Epithelial cell of proximal tubule (primary cell): Measurements from ENCODE around the gene ITM2C. TPM values are rescaled to one million over a fixed set of nuclear protein-coding genes. Genes with fewer than 3 reads are reported as not detected.

Source experiments
- total RNA-seq: library from RNA; depleted of rRNA; stranded (reverse); fragments of >200 nt; gene quantifications from 2 replicates; pipeline ENCODE4 v1.2.3, GENCODE V29; 2015

The ITM2C gene
- total RNA-seq, 1 donor from 2014 or later = 169 TPM

Other genes with a start within 250 kb of the ITM2C start
- gene CAB39, start 152.1 kb upstream of the ITM2C start, total RNA-seq = 96.3 and 97.0 TPM in 2 replicates
- gene GPR55, start 60.3 kb downstream of the ITM2C start, total RNA-seq = not detected in 2 replicates
- not detected in 2 replicates for gene SPATA3, start 131.2 kb downstream of the ITM2C start, total RNA-seq
- 0.29 and 3.8 TPM in 2 replicates for gene C2orf72, start 172.6 kb downstream of the ITM2C start, total RNA-seq
- 87.3 and 128 TPM in 2 replicates for gene PSMD1, start 191.9 kb downstream of the ITM2C start, total RNA-seq